ENCODE data around the gene IPPK.
A peak's percentile ranks its signal among the peaks of the same experiment; 100 is the strongest.

The IPPK gene, protein sequence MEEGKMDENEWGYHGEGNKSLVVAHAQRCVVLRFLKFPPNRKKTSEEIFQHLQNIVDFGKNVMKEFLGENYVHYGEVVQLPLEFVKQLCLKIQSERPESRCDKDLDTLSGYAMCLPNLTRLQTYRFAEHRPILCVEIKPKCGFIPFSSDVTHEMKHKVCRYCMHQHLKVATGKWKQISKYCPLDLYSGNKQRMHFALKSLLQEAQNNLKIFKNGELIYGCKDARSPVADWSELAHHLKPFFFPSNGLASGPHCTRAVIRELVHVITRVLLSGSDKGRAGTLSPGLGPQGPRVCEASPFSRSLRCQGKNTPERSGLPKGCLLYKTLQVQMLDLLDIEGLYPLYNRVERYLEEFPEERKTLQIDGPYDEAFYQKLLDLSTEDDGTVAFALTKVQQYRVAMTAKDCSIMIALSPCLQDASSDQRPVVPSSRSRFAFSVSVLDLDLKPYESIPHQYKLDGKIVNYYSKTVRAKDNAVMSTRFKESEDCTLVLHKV
- 9.7 to 25.0 reads per million in 2 donors for total RNA-seq

GRCh38 chr9:92669890-92670708 lies at the start of gene IPPK:
Gene IPPK, minus strand, starts transcription at chr9:92670131. Its CDS starts 143 bp downstream, at chr9:92669988.
- DNase-seq, result peak; percentile 95

DNA sequence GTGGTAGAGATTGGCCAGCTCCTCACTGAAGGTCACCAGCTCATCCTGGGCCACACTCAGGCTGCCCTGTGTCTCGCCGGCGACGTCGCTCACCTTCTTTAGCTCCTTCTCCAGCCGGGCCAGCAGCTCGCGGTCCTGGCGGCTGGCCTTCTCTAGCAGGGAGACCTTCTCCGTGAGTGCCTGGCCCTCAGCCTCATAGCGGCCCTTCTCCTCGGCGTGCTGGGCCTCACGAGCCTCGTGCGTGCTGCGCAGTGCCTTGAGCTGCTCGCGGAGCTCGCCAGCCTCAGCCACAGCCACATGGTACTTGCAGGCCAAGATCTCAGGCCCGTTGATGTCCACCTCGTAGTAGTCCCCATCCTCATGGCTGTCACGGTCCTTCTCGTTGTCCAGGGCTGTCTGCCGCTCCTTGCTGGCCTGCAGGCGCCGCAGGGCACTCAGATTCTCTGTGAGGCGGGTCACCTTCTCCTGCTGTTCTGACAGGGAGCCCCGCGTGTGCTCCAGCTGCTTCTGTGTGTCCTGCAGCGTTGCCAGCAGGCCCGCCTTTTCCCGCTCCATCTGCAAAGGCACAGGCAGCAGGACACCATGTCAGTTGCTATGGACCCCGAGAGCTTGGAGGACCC lies 49.2 kb upstream of the IPPK start:
- no peak for DNase-seq

DNA sequence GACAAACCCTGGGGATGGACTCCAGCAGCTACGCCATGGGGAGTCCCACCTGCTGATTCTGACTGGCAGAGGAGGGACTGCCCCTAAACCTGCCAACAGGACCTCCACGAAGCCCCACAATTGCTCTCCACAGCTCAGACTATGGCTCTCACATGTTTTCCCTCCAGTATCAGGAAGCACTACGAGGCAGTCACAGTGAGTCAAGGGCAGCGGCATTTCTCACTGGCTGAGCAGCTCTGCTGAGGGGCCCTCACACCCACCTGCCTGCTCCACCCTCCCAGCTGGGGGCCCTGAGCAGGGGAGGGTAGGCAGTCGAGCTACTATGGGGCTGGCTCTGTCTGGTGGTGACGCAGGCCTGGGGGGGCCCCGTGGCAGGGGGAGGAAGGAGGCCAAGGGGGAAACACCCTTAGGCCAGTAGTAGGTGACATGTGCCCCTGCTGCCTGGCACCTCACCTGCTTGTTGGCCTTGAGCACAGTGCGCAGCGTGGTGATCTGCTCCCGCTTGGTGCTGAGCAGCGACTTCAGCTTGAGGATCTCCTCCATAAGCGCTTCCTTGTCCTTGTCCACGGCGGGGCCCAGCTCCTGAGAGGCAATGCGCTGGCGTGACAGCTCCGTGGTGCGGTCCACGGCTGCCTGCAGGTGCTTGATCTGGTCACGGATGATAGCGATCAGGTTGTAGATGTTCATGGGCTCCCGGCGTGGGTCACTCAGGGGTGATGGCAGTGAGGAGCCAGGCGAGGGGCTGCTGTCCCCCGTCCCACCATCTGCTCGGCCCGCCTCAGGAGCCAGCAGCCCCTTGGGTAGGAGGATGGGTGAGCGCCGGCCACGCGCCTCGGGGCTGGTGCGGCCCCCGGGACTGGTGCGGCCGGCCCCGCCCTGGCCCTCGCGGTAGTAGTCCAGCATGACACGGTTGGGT lies 48.4 kb upstream of the IPPK start:
- DNase-seq, result no peak

DNA sequence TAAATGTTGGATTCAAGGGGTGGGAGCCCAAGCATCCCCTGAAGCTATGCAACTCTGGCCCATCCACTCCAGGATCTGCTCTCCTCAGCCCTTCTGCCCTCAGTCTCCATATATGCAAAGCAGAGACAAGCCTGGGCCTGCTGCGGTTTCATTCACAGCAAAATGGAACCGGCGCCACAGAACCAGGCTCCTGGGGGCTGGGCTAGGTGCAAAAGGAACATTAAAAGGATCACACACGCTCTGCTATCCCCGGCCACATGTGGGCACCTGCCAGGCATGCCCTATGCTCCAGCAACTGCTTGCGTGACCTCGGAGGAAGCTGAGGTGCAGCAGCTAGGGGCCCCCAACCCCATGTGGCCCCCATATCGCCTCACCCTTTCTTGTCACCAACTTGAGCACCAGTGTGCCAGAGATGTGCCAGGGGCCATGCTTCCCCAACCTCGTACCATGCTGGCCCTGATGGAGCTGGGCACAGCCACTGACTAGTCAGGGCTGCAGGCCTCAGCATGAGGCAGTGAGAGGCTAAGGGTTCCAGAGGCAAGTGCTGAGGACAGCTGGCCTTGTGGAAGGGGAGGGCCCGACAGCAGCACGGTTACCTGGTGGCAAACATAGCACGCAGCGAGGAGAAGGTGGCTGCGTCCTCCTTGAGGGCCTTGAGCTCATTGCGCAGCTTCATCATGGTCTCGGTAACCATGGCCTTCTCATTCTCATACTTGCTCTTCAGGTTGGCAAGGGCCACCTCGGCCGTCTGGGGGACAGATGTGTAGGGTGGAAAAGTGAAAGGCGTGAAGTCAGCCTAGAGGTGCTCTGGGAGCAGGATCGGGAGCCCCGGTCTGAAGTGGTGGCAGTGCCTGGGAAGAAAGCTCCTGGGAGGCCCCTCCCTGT lies 47.5 kb upstream of the IPPK start:
- DNase-seq, result no peak

- DNase-seq, result peak; percentile 88
Measured at GRCh38 chr9:92716557-92716956, 46.6 kb upstream of the IPPK start.

DNA sequence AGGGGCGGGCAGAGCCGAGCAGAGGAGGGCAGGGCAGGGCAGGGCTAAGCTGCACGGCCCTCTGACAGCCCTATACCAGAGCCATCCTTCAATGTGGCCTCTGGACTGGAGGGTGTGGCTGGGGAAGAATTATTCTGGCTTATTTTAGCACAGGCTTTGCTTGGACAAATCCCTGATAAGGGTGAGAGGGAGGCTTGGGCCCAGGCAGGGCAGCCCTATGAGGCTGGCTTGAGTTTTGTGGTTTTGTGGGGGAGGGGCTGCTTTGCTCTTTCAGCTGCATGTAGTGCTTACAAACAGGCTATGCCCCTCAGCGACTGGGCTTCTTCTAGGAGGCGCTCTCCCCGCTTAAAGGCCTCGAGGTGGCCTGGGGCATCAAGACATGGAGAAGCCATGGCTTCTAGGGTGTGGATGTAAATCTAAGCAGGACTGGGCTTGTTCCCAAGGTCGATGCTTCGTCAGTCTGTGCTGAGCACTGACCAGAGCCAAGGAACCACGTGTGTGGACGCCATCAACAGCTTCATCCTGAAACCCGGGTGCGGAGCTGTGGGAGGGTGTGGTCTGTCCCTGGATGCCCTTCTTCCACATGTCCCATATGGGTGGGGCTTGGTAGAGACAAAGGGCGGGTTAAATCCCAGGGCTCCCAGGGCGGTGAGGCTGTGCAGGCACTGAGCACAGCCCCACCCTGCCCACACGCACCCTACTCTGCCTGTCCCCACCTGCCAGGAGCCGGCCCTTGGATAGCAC lies 45.7 kb upstream of the IPPK start:
- DNase-seq, result no peak

- DNase-seq, result no peak
Measured at GRCh38 chr9:92714787-92715487, 45.0 kb upstream of the IPPK start.

- no peak for DNase-seq
Measured at GRCh38 chr9:92714016-92714415, 44.1 kb upstream of the IPPK start.

DNA sequence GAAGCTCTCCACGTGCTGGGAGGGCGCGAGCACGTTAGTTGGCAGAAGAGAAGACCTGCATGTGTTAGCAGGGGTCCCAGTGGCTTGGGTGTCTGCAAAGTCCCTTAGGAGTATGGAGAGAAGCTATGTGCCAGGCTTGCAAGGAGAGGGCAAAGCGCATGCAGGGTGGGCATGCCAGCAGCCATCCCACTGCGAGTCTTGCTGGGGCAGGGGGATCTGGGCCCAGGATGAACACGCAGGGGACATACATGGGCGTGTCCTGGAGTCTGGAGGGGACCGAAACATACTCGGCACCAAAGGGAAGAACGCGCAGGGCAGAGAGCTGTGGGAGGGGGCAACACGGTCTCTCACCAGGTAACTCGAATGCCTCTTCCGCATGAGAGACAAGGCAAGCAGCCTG lies 43.6 kb upstream of the IPPK start:
- no peak for DNase-seq

- DNase-seq, result no peak
Measured at GRCh38 chr9:92712767-92713166, 42.8 kb upstream of the IPPK start.

GRCh38 chr9:92711844-92712243 lies 41.9 kb upstream of the IPPK start:
- no peak for DNase-seq

GRCh38 chr9:92711146-92711545 lies 41.2 kb upstream of the IPPK start:
- no peak for DNase-seq

DNA sequence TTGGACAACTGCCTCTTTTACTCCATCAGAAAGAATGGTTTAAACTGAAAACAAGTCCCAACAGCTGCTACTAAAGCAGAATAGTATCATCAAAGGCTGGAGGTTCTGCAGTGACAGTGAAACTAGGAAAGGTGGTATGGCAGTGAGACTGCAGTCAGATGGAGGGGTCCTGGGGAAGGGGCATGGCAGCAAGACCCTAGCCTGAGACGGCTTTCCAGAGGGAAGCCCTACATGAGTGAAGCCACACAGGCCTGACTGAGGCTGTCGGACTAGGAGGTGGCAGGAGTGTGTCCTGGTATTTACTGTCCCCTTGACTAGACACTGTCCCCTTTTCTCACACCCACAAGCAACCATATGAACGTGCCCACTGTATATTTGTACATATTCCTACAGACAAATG lies 40.4 kb upstream of the IPPK start:
- DNase-seq, result no peak

DNA sequence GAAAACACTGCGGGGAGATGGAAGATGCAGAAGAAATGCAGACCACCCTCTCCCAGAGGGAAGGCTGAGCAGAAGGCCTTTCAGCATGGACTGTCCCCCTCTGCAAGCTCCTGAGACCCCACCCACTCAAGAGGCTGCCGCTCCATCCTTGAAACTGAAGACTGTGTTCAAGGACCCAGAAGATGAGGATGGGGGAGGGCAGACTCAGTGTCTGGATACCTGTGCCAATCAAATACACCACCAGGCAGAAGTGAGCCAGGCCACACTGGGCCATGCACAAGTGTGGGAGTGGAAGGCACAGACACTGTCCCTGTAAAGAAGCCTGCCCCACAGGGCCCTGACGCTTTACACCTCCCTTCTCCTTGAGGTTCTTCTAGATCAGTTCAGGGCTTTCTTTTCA lies 40.0 kb upstream of the IPPK start:
- no peak for DNase-seq

DNA sequence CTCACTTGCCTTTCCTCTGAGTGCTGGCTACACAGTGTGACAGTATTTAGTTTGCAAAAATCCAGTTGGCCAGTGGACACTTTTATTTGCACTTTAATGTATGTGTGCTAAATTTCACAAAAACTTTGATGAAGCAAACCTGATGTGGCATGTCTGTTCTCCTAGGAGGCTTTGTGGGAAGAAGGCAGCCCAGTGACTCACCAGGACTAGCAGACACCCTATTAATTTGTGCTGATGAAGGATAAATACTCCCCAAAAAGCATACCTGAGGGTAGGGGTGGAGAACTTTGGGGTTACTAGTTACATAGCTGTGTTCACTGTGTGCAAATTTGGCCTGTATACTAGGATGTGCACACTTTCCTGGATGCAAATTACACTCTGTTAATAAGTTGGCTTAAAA lies 39.3 kb upstream of the IPPK start:
- no peak for DNase-seq

DNA sequence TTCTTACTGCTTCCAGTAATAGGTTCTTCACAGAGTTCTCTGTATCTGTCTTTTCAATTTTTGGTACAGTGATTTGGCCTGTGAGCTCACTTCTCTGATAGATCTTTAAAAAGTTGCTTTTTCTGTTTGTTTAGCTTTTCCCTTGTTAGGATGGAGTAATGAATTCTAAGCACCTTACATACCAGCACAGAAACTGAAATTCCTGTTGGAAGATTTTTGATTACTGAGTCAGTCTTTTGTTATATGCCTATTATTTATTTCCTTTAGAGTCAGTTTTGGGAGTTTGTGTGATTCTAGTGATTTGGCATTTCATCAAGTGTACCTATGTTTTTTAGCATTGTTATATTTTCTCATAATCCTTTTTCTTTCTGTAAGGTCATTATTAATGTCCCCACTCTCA lies 37.6 kb upstream of the IPPK start:
- no peak for DNase-seq

- no peak for DNase-seq
Measured at GRCh38 chr9:92706218-92706940, 36.4 kb upstream of the IPPK start.

DNA sequence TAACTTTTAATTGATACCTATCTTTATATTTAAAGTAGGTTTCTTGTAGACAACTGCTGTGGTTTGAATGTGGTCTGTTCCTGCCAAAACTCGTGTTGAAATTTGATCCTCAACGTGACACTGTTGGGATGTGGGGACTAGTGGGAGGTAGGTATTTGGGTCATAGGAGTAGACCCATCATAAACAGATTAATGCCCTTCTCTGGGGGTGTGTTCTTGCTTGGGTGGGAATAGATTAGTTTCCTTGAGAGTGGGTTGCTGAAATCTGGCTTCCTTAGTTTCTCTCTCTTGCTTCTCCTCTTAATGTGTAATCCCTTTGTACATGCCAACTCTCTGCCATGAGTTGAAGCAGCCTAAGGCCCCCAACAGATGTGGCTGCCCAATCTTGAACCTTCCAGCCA lies 34.6 kb upstream of the IPPK start:
- DNase-seq, result no peak

DNA sequence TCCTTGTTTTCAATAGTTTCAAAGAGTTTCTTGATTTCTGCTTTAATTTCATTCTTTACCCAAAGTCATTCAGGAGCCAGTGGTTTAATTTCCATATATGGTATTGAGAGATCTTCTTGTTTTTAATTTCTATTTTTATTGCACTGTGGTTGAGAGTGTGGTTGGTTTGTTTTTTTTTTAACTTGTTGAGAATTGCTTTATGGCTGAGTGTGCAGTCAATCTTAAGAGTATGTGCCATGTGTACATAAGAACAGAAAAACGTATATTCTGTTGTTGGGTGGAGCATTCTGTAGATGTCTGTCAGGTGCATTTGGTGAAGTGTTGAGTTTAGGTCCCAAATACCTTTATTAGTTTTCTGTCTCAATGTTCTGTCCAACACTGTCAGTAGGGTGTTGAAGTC lies 26.7 kb upstream of the IPPK start:
- no peak for DNase-seq

Measured in T-helper 9 cell (primary cell).